ENCODE results near the gene GPATCH3.

GPATCH3 gene

GRCh38 chr1:26910343-26911160 lies 10.3 kb upstream of the GPATCH3 start:
- DNase-seq (ENCODE audit: low read depth, low spot score) = no peak
- no peak for TF ChIP-seq CTCF (IDR thresholded peaks at IDR 0.05; ENCODE audit: insufficient read depth, low read length, missing control alignments)
- POLR2A ChIA-PET = no interaction called here
- H3K4me3 ChIP-seq (ENCODE audit: low read depth, low read length) = no peak overlapping the region
- CTCF ChIA-PET = interaction anchor here (1.0 kb wide), 1 partner anchor 23 kb away, joined by 3 read pairs; no protein-coding TSS in a partner anchor

- no peak for TF ChIP-seq CTCF (IDR thresholded peaks at IDR 0.05; ENCODE audit: insufficient read depth, low read length, missing control alignments)
- CTCF ChIA-PET = interaction anchor here (1.0 to 1.5 kb wide), 2 partner anchors 8 to 23 kb away, joined by 3 to 4 read pairs; no protein-coding TSS in a partner anchor
- no peak for DNase-seq (ENCODE audit: low read depth, low spot score)
- H3K4me3 ChIP-seq (ENCODE audit: low read depth, low read length) = no peak overlapping the region
- POLR2A ChIA-PET = no interaction called here
These were observed 9.7 kb upstream of the GPATCH3 start for GRCh38 chr1:26909951-26910342.

- CTCF ChIA-PET = no interaction called here
- no peak for TF ChIP-seq CTCF (IDR thresholded peaks at IDR 0.05; ENCODE audit: insufficient read depth, low read length, missing control alignments)
- DNase-seq (ENCODE audit: low read depth, low spot score) = peak; percentile 21
- POLR2A ChIA-PET = interaction anchor here (1.1 kb wide), 1 partner anchor 17 kb away, joined by 4 read pairs; no protein-coding TSS in a partner anchor
- no peak overlapping the region for H3K4me3 ChIP-seq (ENCODE audit: low read depth, low read length)
These were observed 7.0 kb upstream of the GPATCH3 start for GRCh38 chr1:26907071-26907917.

- no peak for TF ChIP-seq CTCF (IDR thresholded peaks at IDR 0.05; ENCODE audit: insufficient read depth, low read length, missing control alignments)
- POLR2A ChIA-PET = interaction anchor here (0.8 to 4.5 kb wide), 5 partner anchors 12 to 349 kb away, joined by 3 to 42 read pairs (median 5); partner anchors contain the start of genes GPN2 and TRNP1
- DNase-seq (ENCODE audit: low read depth, low spot score) = no peak
- CTCF ChIA-PET = interaction anchor here (0.8 to 5.4 kb wide), 2 partner anchors 13 to 97 kb away, joined by 3 to 32 read pairs; no protein-coding TSS in a partner anchor
- H3K4me3 ChIP-seq (ENCODE audit: low read depth, low read length) = peak overlapping the region; percentile 98
These were observed 696 bp upstream of the GPATCH3 start for GRCh38 chr1:26900815-26901511.

- TF ChIP-seq CTCF (IDR thresholded peaks at IDR 0.05; ENCODE audit: insufficient read depth, low read length, missing control alignments) = no peak
- H3K4me3 ChIP-seq (ENCODE audit: low read depth, low read length) = no peak overlapping the region
- CTCF ChIA-PET = interaction anchor here (5.4 kb wide), 1 partner anchor 10 kb away, joined by 32 read pairs; no protein-coding TSS in a partner anchor
- POLR2A ChIA-PET = interaction anchor here (4.5 kb wide), 1 partner anchor 9 kb away, joined by 42 read pairs; the partner anchor contains the start of gene GPN2
- no peak for DNase-seq (ENCODE audit: low read depth, low spot score)
These were observed 2.9 kb downstream of the GPATCH3 start for GRCh38 chr1:26897351-26897750.
